Natural killer cell (primary cell): ENCODE data around the gene MDM4. TPM values are rescaled to one million over a fixed set of nuclear protein-coding genes. Genes with fewer than 3 reads are reported as not detected.

ENCODE experiments used
- ATAC-seq, 3 donors: fragments of 150-1000 bp in 2 of 3; fragments of 200-7000 bp in 1 of 3; cut with Tn5 transposase; 1 replicate in 1 of 3; 2 replicates in 2 of 3; pipeline ENCODE4 v1.10.0; 2021; ENCODE audit warnings: mild to moderate bottlenecking in 2 of 3, moderate library complexity in 2 of 3
- DNase-seq, 2 donors: peaks; one replicate each; pipeline versions ENCODE4 v3.0.0 to v3.0.0-alpha.2; 2013 to 2021; ENCODE audit warnings: mixed read lengths in 1 of 2
- H3K27ac ChIP-seq: one replicate; pipeline ENCODE4 v1.5.1; 2013; ENCODE audit warnings: mild to moderate bottlenecking, low read length
- H3K27me3 ChIP-seq: one replicate; pipeline ENCODE4 v1.6.1; 2013; ENCODE audit warnings: low read length; ENCODE audit not compliant: control insufficient read depth, insufficient read depth
- H3K36me3 ChIP-seq: one replicate; pipeline ENCODE4 v1.6.1; 2013; ENCODE audit warnings: low read length; ENCODE audit not compliant: control insufficient read depth, insufficient read depth
- H3K4me1 ChIP-seq: one replicate; pipeline ENCODE4 v1.6.1; 2013; ENCODE audit warnings: low read length; ENCODE audit not compliant: control insufficient read depth, insufficient read depth
- H3K4me3 ChIP-seq: one replicate; pipeline ENCODE4 v1.5.1; 2013; ENCODE audit warnings: low read length
- H3K9me3 ChIP-seq: one replicate; pipeline ENCODE4 v1.6.1; 2013; ENCODE audit warnings: low read length; ENCODE audit not compliant: control insufficient read depth, insufficient read depth
- H3K27ac Mint-ChIP-seq, 2 donors: one replicate each; pipeline ENCODE4 v1.8.0; 2022; ENCODE audit warnings: mild to moderate bottlenecking in 2 of 2, mixed read lengths in 2 of 2, moderate library complexity in 1 of 2
- H3K27me3 Mint-ChIP-seq, 2 donors: one replicate each; pipeline ENCODE4 v1.8.0; 2022; ENCODE audit warnings: low read depth in 2 of 2, mixed read lengths in 2 of 2
- H3K36me3 Mint-ChIP-seq: one replicate; pipeline ENCODE4 v1.8.0; 2022; ENCODE audit warnings: mixed read lengths
- H3K4me1 Mint-ChIP-seq, 2 donors: one replicate each; pipeline ENCODE4 v1.8.0; 2022; ENCODE audit warnings: mixed read lengths in 2 of 2
- H3K4me3 Mint-ChIP-seq: one replicate; pipeline ENCODE4 v1.8.0; 2022; ENCODE audit warnings: mild to moderate bottlenecking, moderate library complexity, mixed read lengths
- H3K9me3 Mint-ChIP-seq, 2 donors: one replicate each; pipeline ENCODE4 v1.8.0; 2022; ENCODE audit warnings: mixed read lengths in 2 of 2
- WGBS: methylation state at CpG from one replicate; pipeline ENCODE4 v1.1.7; 2013; ENCODE audit warnings: missing lambda C conversion rate; ENCODE audit not compliant: insufficient coverage; 5-methylcytosine and 5-hydroxymethylcytosine counted together
- intact Hi-C: fragments of 100-400 bp; cut with micrococcal nuclease; formaldehyde crosslinking; loops from one replicate; pipeline ENCODE4 v1.14.2; 2022
- total RNA-seq, 4 donors: library from RNA; stranded (reverse); fragments of 120-200 nt in 1 of 4; gene quantifications; one replicate each; pipeline versions ENCODE4 v1.2.3 to v1.2.4, GENCODE V29; 2013 to 2022
- TF ChIP-seq, protein P1 (sequence below): fragments of 200-600 bp; IDR thresholded peaks from one replicate; pipeline ENCODE4 v1.8.0; 2022; ENCODE audit warnings: antibody characterized with exemption

The MDM4 gene
- 100 to 1,000 TPM; 295 to 324 (median 296) TPM for total RNA-seq
- 163 TPM for total RNA-seq (2013)

DNA sequence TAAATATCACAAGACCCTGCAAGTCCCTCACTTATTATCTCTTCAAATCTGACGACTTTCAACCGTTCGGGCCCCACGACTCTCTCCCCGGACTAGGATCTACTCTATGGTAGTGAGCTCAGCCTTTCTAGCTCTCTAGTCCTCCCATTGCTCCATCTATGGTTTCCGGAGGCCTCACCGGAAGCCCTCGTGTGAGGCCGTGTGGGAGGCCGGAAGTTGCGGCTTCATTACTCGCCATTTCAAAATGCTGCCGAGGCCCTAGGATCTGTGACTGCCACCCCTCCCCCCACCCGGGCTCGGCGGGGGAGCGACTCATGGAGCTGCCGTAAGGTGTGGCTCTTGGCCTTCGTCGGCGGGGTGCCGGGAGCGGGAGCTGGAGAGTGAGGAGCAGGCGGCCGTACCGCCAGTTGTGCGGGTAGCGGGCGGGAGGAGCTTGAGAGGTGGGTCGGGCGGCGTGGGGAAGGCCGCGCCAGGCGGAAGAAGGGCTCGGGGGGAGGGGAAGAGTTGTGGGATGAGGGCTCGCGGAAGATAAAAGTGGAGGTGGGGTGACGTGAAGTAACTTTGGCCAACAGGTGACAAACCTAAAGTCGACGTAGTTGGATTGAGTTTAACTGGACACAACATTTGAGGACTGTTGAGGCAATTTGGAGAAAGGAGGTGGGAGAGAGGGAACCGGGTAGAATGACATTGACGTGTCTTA is at the start of gene MDM4:
MDM4 (plus strand) TSS at position 227 of the 700 bp plus-strand sequence. CDS start 9,113 bp downstream, outside the sequence.
- H3K27ac ChIP-seq: peak within 1 kb of the TSS; percentile 94
- Mint-ChIP-seq H3K27ac (no peak within 1 kb of the TSS), H3K4me1 (peaks cover 41 to 44% of the 10 kb centered on the region in 2 donors)

GRCh38 chr1:204466416-204467405 is 49.5 kb upstream of the MDM4 start:
- H3K4me1 ChIP-seq: peaks cover 38% of the 10 kb centered on the region
- H3K4me3 Mint-ChIP-seq: no peak overlapping the region
- intact Hi-C loops: no loop called here

More for the DNA sequence above, at the start of gene MDM4:
- intact Hi-C loops: loop anchor here (1.0 kb wide), 2 partner anchors 9 to 28 kb away; no protein-coding TSS in a partner anchor
- H3K9me3 ChIP-seq: no peaks in the 10 kb centered on the region
- H3K27me3 Mint-ChIP-seq: no peaks in the 10 kb centered on the region
- no peaks in the 10 kb centered on the region for H3K36me3 Mint-ChIP-seq
- no peaks in the 10 kb centered on the region for H3K27me3 ChIP-seq
- no peak within 1 kb of the TSS for H3K4me3 Mint-ChIP-seq
- H3K36me3 ChIP-seq: peaks cover 11% of the 10 kb centered on the region
- ATAC-seq (peak; percentile 79 to 95 (median 89)), DNase-seq (peak; percentile 90 to 96)
- TF ChIP-seq, protein P1, sequence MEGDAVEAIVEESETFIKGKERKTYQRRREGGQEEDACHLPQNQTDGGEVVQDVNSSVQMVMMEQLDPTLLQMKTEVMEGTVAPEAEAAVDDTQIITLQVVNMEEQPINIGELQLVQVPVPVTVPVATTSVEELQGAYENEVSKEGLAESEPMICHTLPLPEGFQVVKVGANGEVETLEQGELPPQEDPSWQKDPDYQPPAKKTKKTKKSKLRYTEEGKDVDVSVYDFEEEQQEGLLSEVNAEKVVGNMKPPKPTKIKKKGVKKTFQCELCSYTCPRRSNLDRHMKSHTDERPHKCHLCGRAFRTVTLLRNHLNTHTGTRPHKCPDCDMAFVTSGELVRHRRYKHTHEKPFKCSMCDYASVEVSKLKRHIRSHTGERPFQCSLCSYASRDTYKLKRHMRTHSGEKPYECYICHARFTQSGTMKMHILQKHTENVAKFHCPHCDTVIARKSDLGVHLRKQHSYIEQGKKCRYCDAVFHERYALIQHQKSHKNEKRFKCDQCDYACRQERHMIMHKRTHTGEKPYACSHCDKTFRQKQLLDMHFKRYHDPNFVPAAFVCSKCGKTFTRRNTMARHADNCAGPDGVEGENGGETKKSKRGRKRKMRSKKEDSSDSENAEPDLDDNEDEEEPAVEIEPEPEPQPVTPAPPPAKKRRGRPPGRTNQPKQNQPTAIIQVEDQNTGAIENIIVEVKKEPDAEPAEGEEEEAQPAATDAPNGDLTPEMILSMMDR: no peak
- H3K9me3 Mint-ChIP-seq: no peaks in the 10 kb centered on the region
- H3K4me3 ChIP-seq: peak within 1 kb of the TSS; percentile 76
- 0% methylated on average over 42 of the region's 43 CpGs for WGBS
- peaks cover 69% of the 10 kb centered on the region for H3K4me1 ChIP-seq

GRCh38 chr1:204468206-204468605 is 48.0 kb upstream of the MDM4 start:
- Histone ChIP-seq H3K27me3 (no peaks in the 10 kb centered on the region), H3K9me3 (no peaks in the 10 kb centered on the region), H3K27ac (no peak overlapping the region), H3K4me3 (no peak overlapping the region), H3K4me1 (peaks cover 23% of the 10 kb centered on the region), H3K36me3 (peaks cover 8% of the 10 kb centered on the region)
- Mint-ChIP-seq H3K4me1 (no peaks in the 10 kb centered on the region), H3K27me3 (no peaks in the 10 kb centered on the region), H3K27ac (no peak overlapping the region), H3K36me3 (no peaks in the 10 kb centered on the region), H3K4me3 (no peak overlapping the region), H3K9me3 (no peaks in the 10 kb centered on the region)
- ATAC-seq (no peak), DNase-seq (no peak)
- TF ChIP-seq, protein P1: no peak
- intact Hi-C loops: no loop called here
- 99% methylated on average over 10 of the region's 10 CpGs for WGBS

More at GRCh38 chr1:204466416-204467405, 49.5 kb upstream of the MDM4 start:
- Mint-ChIP-seq H3K27me3 (no peaks in the 10 kb centered on the region), H3K36me3 (no peaks in the 10 kb centered on the region), H3K4me1 (peaks cover 7 to 8% of the 10 kb centered on the region in 2 donors), H3K9me3 (no peaks in the 10 kb centered on the region), H3K27ac (no peak overlapping the region)
- DNase-seq: no peak
- Histone ChIP-seq H3K4me3 (no peak overlapping the region), H3K27me3 (no peaks in the 10 kb centered on the region), H3K9me3 (no peaks in the 10 kb centered on the region), H3K36me3 (peaks cover 8% of the 10 kb centered on the region), H3K27ac (no peak overlapping the region)
- no peak for ATAC-seq
- 86% methylated on average over 15 of the region's 17 CpGs for WGBS
- TF ChIP-seq, protein P1: no peak
